CD4-positive, alpha-beta T cell treated with Interleukin-4 for 4 hours (primary cell): ENCODE data around the gene SIRPB1.
"Not testable (repeated sequence)": the region's sequence is repeated elsewhere in the genome, so short reads cannot be mapped to it uniquely, and the experiment has no call there.

Experiments
- DNase-seq: peaks from one replicate; pipeline ENCODE4 v3.0.0-alpha.2; 2020

SIRPB1 gene

DNA sequence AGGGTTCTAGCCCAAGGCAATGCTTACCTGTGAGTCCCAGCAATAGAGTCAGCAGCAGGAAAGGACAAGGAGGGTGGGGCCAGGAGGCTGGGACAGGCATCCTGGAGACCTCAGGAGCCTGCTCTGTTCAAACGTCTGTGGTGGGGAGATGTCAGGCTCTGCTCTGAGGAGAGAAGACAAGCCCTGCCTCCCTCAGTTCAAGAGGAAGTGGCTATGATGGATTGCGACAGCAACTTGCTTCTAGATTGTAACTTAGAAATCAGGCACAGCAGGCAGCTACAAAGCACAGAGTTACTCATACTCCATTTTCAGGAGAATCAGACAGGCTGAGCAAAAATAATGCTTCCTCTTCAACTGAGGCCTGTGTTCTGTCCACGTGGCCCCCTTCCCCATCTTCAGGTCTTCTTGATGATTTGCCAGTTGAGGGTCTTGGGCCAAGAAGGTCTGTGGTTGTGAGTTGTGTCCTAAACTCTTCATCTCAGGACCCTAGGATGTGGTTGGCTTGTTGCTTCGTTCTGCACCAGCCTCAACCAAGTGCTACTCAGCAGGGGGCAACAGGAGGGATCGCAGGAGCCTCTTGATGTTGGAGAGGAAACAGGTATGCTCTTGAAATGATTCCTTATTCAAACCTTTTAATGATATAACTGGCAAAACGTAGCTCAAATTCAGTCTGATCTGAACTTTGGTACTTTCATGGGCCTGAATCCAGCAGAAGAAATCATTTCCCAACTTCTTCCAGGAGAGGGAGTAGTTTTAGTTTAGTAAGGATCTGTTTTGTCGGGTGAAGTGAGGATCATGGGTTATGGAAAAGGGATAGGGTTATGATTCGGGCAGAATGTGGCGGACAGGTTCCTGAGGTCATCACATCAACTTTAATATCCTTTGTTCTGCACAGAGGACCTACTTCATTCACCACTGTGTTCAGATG, 31.0 kb downstream of the SIRPB1 start:
- DNase-seq = no peak

- DNase-seq = no peak
Observed at GRCh38 chr20:1587781-1588532, 31.9 kb downstream of the SIRPB1 start.

GRCh38 chr20:1579488-1579887, 40.3 kb downstream of the SIRPB1 start:
- no peak for DNase-seq

DNA sequence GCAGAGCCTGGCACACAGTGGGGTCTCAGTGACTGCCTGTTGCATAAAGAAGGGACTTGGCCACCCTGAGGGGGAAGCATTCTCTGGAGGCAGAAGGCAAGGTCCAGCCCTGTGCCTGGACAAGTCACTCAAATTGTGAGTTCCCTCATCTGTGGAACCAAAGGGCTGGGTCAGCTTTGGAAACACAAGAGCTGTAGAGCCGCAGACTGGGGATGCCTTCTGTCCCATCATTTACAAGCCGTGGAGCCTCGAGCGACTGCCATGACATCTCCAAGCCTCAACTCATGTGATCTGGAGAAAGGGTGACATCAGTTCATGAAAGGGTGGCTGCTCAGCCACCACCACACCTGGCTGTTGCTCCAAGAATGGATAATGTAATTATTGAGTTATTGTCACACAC, 41.9 kb downstream of the SIRPB1 start:
- DNase-seq = no peak

DNA sequence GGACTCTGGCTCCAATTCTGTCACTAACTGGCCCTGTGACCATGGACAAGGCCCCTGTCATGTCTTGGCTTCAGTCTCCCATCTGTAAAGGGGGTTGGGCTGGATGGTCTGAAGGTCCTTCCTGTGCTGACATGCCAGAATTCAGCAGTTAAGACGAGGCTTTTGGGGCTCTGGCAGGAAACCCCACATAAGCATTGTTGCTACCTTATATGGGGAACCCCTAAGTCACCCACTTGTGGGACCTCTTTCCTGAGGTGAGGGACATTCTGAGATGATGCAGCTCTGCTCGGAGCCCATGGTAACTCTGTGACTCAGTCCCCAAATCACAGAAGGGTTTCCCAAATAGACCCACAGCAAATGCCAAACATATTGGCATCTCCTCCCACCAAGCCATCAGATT, 42.5 kb downstream of the SIRPB1 start:
- DNase-seq = not testable (repeated sequence)

DNA sequence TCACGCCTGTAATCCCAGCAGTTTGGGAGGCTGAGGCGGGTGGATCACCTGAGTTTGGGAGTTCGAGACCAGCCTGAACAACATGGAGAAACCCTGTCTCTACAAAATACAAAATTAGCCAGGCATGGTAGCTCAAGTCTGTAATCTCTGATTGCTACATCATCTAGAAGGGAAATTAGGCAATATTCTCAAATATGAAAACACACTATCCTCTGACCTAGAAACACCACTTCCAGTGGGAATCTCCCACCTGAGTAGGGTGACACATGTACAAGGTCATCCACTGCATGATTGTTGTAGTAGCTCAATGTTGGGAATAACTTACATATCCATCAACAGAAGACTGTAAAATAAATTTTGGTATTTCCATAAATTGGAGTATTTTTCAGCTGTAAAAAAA, 43.2 kb downstream of the SIRPB1 start:
- no peak for DNase-seq

DNA sequence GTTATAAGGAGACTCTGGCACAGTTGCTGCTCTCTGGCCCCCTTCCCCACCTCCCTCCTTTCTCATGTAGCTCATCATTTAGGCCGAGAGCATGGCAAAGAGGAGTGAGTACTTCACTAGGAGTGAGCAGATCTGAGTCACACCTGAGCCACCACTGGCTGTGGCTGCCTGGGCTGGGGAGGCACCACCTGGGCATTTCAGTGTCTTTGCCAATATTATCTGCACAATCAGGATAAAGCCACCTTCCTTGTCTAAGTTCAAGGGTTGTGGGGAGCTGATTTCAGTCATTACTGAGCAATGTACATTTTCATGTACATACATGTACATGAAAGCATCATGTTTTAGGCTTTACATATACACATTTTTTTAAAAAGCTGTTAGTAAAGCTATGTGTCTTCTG, 43.8 kb downstream of the SIRPB1 start:
- not testable (repeated sequence) for DNase-seq

GRCh38 chr20:1571583-1571982, 48.2 kb downstream of the SIRPB1 start:
- not testable (repeated sequence) for DNase-seq
